GM19238 (cell line): ENCODE measurements around the gene UTP15.

Source experiments
- DNase-seq: peaks from one replicate; pipeline ENCODE4 v3.0.0; 2011; ENCODE audit warnings: low spot score; ENCODE audit not compliant: insufficient read length

Gene UTP15

GRCh38 chr5:73565969-73566547 lies 515 bp downstream of the UTP15 start:
- DNase-seq, result no peak

DNA sequence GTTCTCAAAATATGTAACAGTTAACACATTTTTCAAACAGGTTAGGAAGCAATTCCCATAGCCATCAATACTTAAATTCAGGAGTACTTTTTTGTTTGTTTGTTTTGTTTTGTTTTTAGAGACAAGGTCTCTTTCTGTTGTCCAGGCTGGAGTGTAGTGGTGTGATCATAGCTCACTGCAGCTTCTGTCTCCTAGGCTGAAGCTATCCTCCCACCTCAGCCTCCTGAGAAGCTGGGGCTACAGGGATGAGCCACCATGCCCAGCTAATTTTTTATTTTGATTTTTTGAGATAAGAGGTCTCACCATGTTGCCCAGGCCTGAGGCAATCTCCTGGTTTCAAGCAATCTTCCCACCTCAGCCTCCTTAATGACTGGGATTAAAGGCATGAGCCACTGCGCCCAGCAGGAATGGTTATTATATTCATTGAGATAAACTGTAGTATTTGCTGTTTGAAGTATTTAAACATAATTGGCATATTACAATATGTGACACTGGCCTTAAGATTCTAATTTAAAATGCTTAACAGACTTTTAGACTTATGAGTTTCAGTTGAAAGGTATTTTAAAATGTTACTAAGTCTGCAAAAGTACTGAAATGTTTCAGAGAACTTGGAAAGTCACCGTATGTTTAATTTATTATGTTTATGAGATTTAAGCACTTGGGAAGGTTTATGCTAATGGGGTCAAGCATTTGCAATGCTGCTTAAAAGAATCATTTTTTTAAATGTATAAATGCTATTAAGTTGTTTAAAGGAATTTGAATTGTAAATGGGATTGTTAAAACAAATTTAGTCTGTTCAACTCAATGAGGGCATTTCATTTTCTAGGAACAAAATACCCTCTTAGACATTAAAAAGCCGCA lies 17.0 kb downstream of the UTP15 start:
- DNase-seq, result no peak

GRCh38 chr5:73587923-73588322 lies 22.4 kb downstream of the UTP15 start:
- no peak for DNase-seq

DNA sequence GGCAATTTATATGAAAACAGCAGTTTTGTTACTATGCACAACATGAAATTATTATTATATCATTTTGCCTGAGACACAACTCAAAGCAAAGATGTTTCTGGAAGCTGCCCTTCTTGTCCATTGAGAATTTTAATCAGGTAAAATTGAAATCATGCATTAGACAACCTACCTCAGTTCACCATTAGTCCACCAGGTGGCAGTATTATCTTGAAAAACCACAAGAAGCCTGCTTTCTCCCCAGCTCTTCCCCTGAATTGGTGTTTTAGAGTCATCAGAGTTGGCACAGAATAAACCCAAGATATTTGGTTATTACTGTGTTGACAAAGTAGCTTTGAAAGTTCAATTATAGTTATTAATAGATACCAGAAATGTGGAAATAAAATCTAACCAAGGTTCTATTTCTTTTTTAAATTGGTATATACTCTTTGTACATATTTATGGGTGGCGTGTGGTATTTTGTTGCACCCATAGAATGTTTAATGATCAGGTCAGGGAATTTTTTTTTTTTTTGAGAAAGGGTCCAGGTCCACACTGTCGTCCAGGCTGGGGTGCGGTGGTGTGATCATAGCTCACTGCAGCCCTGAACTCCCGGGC lies 25.7 kb downstream of the UTP15 start:
- DNase-seq, result peak; percentile 6

- DNase-seq, result no peak
These were observed 26.4 kb downstream of the UTP15 start for GRCh38 chr5:73591698-73592501.

- no peak for DNase-seq
These were observed 27.0 kb downstream of the UTP15 start for GRCh38 chr5:73592551-73592950.

DNA sequence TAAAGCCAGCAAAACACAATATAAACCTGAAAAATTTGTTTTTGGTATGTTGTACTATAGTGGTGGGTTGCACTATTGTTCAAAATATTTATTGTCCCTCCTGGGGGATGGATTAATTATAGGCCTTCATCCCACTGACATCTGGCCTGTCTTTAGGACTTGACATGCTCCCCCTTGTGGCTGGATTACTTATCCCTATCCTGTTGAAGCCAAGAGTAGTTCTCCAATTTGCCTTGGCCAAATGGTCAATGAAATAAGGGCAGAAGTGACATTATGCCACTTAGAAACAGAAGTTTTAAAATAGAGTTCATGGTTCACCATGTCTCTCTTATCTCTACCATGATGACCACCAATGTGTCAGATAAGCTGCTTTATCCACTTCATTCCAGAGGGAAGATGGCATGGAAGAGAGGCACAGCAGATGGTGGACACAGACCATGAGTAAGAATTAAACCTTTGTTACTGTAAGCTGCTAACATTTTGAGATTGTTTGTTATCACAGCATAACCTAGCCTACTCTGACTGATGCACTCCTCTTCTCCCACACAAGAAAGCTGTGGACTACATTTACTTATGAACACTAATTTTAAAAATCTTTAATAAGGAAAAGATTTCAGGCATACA lies 31.3 kb downstream of the UTP15 start:
- DNase-seq, result no peak

DNA sequence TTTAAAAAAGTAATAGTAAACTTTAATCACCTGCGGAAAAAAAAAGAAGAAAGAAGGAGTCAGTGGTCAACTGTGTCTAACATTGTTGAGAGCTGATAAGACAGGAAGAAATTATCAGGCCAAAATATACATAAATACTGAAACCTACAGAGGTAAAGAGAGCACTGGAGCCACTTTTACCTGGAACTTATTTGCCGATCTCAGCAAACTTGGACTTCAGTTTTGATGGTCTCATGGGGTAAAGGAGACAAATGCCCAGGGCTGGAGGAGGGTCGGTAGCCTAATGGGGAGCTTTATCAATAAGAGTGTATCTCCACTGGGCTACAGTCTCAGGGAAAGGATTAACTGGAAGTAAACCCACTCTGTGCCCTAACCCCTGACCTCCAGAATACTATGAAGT lies 33.8 kb downstream of the UTP15 start:
- no peak for DNase-seq

DNA sequence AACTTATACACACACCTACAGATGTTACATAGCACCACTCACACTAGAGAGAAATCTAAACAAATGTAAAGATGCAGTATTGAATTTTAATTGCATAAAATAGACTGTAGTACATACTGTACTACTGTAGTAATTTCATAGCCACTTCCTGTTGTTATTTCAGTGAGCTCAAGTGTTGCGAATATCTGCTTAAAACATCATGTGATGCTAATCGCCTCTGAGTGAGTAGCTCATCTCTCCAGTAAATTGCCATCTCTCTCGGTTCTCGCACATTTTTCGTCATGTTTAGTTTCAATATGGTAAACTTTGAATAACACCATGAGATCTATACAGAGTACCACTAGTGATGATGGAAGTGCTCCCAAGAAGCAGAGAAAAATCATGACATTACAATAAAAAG lies 38.5 kb downstream of the UTP15 start:
- DNase-seq, result no peak

DNA sequence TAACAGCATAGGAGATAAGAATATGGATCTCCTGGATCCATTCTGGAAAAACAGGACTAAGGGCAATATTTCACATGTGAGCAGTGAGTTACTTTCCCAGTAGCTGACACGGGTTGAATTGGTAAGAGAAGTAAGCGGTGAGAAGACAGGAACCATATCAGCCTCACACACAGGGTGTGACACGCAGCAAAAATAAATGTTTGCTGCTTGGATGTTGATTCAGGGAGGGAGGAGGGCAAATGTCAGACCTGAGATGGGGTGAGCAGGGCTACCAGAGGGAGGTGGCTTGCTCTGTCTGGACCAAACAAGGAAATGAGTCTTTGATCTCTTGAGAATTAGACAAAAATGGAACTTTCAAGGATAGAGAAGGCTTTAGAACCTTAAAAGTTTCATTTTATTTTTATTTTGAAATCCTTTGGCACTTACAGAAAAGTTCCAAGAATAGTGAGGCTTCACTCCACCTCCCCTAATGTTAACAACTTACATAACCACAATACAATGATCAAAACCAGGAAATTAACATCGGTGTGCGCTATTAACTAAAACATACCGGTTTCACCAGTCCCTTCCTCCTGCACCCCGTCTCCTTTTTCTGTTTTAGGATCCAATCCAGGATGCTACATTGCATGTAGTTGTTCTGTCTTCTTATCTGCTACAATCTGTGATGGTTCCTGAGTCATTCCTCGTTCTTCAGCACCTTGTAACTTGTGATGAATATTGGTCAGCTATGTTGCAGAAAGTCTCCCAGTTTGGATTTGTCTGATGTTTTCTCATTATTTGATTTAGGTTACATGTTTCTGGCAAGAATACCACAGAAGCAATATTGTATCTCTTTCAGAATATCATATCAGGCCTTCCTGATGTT lies 39.9 kb downstream of the UTP15 start:
- DNase-seq, result no peak

DNA sequence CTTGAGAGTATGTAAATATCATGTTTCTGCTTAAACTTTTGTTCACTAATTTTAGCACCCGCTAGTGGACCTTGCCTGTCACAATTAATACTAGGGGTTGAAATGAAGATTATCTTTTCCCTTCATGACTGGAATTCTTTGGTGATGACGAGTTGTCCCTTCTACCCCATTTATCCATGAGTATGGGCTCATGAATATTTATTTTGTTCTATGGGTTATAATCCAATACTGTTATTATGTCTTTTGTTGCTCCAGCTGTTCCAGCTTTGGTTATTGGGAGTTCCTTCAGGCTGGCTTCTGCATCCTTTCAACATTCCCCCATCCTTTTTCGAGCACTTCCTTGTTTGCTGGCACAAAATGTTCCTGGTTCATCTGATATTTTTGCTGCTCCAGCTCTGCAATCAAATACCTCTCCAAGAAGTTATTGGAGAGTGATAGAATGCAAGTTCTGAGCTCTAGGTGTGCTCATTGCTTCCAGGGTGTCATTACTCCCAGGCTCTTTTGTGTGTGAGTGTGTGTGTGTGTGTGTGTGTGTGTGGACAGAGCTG lies 40.7 kb downstream of the UTP15 start:
- DNase-seq, result no peak

DNA sequence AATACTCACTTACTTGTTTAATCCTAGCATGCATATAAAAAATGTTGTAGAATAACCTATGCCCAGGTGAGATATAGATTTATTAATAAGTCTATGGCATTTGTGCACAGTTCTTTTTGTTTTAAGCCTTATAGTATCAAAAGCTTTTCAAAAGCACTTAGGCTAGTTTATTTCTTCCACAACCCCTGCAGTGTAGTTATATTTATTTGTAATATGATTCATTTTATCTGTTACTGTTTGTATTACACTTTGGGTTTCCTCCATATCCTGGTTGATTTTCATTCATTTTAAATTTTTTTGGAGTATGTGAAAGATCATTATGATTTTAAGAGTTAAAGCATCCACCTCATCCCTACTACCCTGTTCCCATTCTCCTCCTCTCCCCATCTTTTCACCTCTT lies 41.7 kb downstream of the UTP15 start:
- DNase-seq, result no peak

- DNase-seq, result no peak
These were observed 47.3 kb downstream of the UTP15 start for GRCh38 chr5:73612799-73613198.

GRCh38 chr5:73615085-73615484 lies 49.5 kb downstream of the UTP15 start:
- DNase-seq, result no peak

GRCh38 chr5:73615947-73616346 lies 50.4 kb downstream of the UTP15 start:
- no peak for DNase-seq

GRCh38 chr5:73617510-73618279 lies 52.2 kb downstream of the UTP15 start:
- DNase-seq, result no peak

DNA sequence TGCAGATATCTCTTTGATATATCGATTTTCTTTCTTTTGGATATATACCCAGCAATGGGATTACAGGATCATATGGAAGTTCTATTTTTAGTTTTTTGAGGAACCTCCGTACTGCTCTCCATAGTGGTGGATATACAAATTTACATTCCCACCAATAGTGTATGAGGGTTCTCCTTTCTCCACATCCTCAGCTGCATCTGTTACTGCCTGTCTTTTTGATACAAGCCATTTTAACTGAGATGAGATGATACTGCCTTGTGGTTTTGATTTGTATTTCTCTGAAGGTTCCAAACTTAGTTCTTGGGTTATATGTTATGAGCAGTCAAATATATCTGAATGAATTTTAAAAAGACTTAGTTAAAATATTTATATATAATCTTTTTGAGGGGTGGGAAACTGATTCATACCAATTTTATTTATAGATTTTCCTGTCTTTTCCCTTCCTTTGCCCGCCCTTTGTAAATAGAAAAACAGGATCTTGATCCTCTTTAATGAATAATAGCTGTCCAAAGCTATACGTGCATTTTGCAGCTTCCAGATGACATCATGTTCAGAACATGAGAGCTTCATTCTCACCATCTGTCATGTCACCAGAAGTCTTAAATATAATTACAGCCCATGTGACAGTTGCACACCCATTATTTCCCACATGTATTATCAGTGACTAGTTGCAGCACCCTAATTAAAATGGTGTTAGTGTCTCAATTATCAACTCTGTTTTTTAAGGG lies 54.2 kb downstream of the UTP15 start:
- DNase-seq, result no peak

- no peak for DNase-seq
These were observed 54.8 kb downstream of the UTP15 start for GRCh38 chr5:73620334-73620687.

DNA sequence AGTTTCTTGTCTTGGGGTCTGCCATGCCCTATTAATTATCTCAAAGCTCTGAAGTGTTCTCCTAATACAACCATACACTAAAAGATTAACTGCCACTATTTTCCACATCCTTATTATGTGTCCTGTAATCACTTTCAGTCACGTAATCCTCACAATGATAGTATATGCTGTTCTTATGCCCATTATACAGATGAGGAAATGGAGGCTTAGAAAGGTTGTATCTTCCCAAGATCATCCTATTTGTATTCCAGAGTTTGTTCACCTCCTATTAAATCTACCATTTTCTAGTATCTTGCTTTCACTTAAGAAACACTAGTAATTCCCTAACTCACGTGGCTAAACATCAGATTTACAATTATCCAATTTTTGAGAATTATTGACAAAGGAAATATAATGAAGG lies 57.5 kb downstream of the UTP15 start:
- no peak for DNase-seq
